Suppressor macrophage treated with lipopolysaccharide for 1 hour (primary cell): ENCODE data around the gene SMC6.
A peak's percentile ranks its signal among the peaks of the same experiment; 100 is the strongest.

Experiments
- DNase-seq, 3 donors: peaks; one replicate each; pipeline ENCODE4 v3.0.0-alpha.2; 2020 to 2022

SMC6 gene

GRCh38 chr2:17753803-17754663 is at the start of gene SMC6, which contains the start of gene GEN1:
Gene SMC6 (minus strand): TSS chr2:17753810. CDS start chr2:17745946, 7,864 bp downstream.
Gene GEN1 (plus strand): TSS chr2:17754138. CDS start chr2:17759944, 5,806 bp downstream.
- peak; percentile 94 to 97 (median 95) for DNase-seq

- no peak for DNase-seq
These were observed 47.3 kb upstream of the SMC6 start for GRCh38 chr2:17800693-17801458.

GRCh38 chr2:17800219-17800618 is 46.6 kb upstream of the SMC6 start:
- DNase-seq = no peak

GRCh38 chr2:17799301-17800120 is 45.9 kb upstream of the SMC6 start:
- DNase-seq = peak; percentile 21 to 24 (median 22)

GRCh38 chr2:17798338-17798737 is 44.7 kb upstream of the SMC6 start:
- no peak for DNase-seq

GRCh38 chr2:17795309-17795708 is 41.7 kb upstream of the SMC6 start:
- DNase-seq = no peak

- no peak for DNase-seq
These were observed 40.3 kb upstream of the SMC6 start for GRCh38 chr2:17793803-17794354.

GRCh38 chr2:17793296-17793695 is 39.7 kb upstream of the SMC6 start:
- DNase-seq = no peak

GRCh38 chr2:17792515-17792914 is 38.9 kb upstream of the SMC6 start:
- DNase-seq = no peak

GRCh38 chr2:17791817-17792130 is 38.2 kb upstream of the SMC6 start:
- DNase-seq = no peak

GRCh38 chr2:17791121-17791816 is 37.7 kb upstream of the SMC6 start:
- DNase-seq = no peak

- DNase-seq = no peak
These were observed 36.9 kb upstream of the SMC6 start for GRCh38 chr2:17790536-17790935.

GRCh38 chr2:17788773-17789172 is 35.2 kb upstream of the SMC6 start:
- DNase-seq = no peak

- no peak for DNase-seq
These were observed 33.1 kb upstream of the SMC6 start for GRCh38 chr2:17786727-17787126.

GRCh38 chr2:17781482-17781881 is 27.9 kb upstream of the SMC6 start:
- no peak for DNase-seq

GRCh38 chr2:17780546-17780945 is 26.9 kb upstream of the SMC6 start:
- no peak for DNase-seq

- DNase-seq = no peak
These were observed 18.9 kb upstream of the SMC6 start for GRCh38 chr2:17772532-17772931.

- no peak for DNase-seq
These were observed 18.3 kb upstream of the SMC6 start for GRCh38 chr2:17771956-17772355.

GRCh38 chr2:17768894-17769293 is 15.3 kb upstream of the SMC6 start:
- no peak for DNase-seq

GRCh38 chr2:17765398-17765797 is 11.8 kb upstream of the SMC6 start:
- DNase-seq = no peak

GRCh38 chr2:17763641-17764333 is 10.2 kb upstream of the SMC6 start:
- peak in 1 of 3 donors; percentile 24 for DNase-seq

GRCh38 chr2:17762451-17762850 is 8.8 kb upstream of the SMC6 start:
- DNase-seq = peak in 2 of 3 donors; percentile 33 to 47
